Epidermal melanocyte (primary cell): ENCODE data around the gene UCP1.

Source experiments
- DNase-seq: peaks from one replicate; pipeline ENCODE4 v3.0.0; 2011; ENCODE audit warnings: low spot score; ENCODE audit not compliant: insufficient read length

Gene UCP1, protein sequence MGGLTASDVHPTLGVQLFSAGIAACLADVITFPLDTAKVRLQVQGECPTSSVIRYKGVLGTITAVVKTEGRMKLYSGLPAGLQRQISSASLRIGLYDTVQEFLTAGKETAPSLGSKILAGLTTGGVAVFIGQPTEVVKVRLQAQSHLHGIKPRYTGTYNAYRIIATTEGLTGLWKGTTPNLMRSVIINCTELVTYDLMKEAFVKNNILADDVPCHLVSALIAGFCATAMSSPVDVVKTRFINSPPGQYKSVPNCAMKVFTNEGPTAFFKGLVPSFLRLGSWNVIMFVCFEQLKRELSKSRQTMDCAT

DNA sequence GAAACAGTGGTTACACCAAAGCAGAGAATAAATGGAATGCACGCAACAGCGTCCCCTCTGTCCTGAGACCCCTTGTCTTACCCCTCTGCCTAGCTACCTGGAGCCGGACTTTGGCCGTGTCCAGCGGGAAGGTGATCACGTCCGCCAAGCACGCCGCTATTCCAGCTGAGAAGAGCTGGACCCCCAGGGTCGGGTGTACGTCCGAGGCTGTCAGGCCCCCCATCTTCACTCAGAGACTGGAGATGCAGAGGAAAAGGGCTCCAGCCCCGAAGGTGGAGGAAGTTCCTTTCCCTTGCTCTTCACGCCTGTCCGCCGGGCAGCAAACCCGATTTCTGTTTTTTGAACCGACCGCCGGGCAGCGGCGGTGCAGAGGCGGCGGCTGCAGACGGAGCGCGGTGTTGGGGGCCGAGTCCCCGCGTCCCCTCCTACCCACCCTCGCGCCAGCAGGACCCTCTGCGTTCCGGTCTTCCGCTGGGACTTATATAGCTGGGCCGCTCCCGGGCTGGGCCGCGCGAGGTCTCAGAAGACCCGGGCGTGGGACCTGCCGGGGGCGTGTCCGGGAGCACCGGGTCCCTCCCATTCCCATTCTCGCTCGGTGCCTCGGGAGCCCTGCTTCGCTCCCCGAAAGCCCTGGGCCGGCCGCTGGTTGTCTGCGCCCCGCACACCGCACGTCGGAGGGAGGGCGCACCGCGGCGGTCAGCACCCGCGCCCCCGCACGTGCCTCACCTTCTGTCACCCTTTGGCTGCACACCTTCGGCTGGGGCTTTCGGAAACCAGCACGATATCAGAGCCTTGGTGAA, at the start of gene UCP1:
Gene UCP1 (minus strand): TSS at position 455 of the 800 bp plus-strand sequence. CDS start 232 bp downstream, at position 223.
- DNase-seq: no peak

DNA sequence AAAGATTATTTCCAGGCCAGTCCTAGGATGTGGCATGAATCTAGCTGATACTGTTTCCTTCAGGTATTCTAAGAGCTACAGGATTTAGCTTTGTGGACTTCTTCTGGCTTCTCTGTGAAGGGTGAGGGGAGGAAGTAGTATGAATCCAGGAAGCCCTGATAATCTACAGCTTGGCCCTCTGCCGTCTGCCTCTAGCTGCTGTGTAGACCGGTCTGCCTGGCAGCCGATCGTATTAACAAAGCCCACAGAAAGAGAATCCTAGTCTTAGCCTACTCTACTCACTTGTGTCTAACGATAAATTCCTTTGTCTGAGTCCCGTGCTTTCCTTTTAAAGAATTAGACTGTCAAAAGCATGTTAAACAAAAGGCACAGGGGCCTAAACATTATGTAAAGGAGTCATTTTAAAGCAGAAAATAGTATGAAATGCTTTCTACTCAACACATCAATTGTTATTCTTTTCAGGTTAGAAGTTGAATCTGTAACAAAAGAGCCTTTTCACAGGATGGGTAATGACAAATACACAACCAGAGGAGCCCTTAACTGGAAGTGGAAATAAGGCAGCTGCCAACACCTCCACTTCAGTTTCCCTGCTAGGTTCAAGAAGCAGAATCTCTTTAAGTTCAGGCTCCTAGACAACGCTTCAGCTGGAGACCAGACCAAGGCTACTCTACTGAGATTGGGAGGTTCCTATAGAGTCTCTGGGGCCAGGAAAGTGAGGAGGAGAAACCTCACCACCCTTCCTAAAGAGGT, 48.9 kb upstream of the UCP1 start:
- DNase-seq: no peak

DNA sequence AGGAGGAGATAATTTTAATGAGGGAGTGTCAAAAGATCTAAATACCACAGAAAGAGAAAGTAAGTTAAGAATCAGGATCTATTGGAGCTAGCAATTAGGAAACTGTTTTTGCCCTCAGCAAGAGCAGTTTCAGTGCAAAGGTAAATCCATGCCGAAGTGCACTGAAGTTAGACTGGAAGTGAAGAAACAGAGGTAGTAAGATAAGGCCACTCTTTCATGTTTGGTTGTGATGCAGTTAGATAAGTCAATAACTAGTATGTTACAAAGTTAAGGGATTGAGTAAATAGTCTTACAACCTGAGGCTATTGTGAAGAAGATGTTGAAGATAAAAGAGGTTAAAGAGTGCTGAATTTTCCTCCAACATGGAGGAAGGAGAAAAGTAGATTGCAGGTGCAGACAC, 46.7 kb upstream of the UCP1 start:
- DNase-seq: no peak

DNA sequence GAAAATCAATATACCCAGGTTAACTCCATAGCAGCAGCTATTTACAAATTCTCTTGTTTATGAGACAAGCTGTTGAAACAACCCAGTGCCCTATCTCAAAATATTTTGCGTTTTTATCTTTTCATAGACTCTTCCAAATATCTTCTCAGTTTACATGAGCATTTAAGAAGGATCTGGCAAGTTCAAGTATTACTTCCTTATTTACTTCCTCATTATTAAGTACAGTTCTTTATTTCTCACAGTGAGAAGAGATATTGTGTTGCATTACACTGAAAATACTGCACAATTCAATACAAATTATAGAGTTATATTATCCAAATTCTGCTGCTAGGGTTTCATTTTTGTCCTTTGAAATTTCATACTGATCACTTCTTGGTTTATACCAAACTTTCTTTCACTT, 43.6 kb upstream of the UCP1 start:
- no peak for DNase-seq

DNA sequence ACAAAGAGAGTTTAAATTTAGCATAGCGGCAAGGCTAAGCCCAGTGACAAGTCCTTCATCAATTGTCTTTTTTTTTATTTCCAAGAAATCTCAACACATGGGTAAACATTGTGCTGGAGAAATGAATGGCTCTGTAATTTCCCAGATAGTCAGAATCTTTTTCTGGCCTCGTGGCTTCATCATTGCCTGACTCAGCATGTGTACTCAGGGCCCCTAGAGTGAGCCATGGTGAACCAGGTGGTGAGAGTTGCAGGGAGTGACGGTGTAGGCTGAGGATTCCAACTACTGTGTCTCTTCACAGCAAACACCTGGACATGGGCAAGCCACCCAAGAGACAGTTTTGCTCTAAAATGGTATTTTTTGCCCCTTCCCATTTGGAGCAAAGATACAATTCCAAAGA, 43.1 kb upstream of the UCP1 start:
- no peak for DNase-seq

DNA sequence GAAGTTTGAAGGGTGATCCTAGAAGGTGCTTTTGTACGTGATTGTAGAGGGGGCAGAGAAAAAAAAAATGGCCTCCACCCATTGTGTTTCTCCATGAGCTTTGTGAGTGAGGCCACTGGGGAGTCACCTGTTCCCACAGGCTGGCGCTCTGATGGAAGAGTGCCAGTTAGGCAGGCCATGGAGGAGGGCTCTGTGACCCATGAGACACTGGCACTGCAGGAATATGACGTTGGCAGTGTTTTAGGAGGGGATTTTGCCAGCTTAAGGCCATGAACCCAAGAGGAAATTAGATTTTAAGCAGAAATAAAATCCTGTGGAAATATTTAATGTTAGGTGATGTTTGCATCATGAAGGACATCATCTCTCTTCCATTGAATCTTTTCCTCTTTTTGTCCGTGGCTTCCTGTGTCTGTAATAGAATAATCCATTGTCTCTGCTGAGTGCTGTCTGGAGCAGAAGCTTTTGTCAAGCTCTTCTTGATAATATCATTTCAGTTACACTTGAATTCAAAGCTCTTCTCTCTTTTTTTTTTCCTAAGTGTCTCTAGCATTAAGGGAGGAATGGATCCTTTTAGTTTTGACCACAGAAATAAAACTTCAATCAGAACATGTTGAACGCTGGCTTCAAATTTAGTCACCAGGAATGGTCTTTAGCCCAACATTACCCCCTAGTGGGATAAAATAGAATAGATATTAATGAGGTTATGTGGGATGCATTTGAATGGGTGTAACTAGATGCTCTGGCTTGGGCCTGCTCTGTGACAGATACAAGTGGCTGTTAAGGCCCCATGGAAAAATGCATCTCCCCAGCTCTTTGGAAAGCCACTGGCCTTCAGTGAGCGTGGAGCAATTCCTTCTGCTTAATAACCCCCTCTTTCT, 41.0 kb upstream of the UCP1 start:
- DNase-seq: peak; percentile 72

DNA sequence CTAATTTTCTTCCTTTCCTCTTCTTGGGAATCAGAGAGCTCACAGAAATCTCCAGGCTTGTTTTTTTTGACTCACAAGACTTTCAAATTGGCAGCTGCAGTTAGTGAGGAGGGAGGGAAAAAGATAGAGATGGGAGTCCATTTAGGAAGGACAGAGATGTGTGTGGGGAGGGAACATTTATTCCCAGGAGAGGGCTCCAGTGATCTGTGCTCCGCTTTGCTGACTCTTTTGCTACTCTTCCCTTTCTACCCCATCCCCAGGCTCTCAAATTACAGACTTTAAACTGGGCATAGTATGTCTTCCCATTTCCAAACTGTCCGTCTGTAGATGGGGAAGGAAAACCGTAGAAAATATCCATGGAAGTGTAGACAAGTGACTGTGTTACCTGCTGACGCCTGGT, 39.1 kb upstream of the UCP1 start:
- no peak for DNase-seq

DNA sequence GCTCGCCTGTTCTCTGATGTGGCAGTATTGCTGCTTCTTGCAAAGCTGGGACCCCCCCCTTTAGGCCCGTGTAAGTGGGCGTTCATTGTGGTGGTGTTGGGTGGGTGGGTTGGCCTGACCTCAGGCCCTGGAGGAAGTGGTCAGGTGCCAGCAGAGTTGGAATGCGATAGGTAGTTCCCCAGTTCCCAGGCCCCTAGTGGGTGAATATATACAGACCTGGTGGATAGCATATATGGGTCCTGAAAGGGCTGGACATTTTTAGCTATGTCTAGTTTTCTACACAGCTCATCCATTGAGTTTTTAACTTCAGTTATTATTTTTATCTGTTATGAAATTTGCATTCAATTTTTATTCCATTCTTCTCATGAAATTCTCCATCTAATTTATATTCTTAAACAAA, 35.8 kb upstream of the UCP1 start:
- no peak for DNase-seq

DNA sequence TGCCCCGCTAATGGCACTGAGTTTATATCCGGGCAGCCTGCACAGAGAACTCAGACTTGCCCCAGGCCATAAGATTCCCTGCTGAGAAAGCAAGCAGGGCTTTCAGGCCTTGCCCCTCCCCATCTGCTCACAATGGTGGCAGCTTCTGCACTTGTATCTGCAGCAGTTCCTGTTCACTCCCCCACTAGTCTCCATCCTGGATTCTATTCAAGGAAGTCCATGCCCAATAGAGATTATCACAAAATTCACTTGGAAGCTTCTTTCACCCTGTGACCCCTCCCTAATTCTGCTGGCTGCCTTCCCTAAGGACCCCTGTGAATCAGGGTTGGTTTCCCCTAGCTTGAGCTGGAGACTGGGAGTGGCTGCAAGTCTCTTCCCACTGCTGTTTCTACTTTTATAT, 34.5 kb upstream of the UCP1 start:
- DNase-seq: no peak

DNA sequence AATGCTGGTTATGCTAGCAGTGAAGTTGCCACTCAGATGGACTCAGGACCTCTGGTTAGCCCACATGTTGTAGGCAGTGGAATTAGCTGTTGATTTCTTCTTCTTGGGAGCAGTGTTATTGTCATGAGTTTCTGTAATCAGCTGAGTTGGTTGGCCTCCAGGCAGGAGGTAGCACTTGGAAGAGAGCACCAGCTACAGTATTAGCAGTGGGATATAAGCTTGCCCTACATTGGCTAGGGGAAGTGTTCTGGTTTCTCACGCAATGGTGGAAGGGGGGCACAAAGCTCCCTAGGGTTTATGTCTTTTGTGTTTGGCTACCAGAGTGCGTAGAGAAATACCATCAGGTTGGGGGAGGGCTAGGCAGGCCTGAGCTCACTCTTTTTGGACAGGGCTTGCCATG, 34.0 kb upstream of the UCP1 start:
- no peak for DNase-seq

DNA sequence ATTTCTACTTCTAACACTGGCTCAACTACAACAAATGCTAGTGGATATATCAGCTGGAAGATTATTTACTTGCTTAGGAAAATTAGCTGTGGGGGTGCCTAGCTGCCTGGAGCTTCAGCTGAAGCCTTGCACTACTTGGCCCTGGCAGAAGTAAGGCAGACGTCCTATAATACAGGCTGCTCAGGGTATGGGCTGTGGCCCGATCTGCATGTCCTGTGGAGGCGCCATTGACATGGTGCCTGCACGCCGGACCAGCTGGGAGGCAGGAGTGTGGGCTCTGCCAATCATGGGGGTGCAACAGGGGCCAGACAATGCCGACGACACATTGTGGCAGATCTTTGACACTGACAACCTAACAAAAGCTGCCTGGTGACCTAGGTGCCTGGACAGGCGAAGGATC, 31.6 kb upstream of the UCP1 start:
- DNase-seq: no peak

DNA sequence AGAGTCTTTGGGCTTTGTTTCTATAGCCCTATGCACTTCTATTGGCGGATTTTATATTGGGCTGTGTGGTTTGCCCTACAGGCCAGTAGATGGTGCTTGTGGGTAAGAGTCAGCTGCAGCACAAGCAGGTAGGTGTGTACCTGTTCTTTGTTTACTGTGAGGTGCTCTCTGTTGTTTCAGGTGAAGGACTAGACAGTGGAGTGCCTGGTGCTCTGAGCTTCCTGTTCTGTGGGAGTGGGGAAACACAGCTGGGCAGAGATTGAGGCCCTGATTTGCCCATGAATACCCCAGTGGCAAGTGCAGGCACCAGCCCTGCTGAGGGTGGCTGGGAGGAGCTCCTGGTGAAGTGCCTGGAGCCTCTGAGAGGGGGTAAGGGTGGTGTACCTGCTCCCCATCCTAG, 26.3 kb upstream of the UCP1 start:
- DNase-seq: no peak

DNA sequence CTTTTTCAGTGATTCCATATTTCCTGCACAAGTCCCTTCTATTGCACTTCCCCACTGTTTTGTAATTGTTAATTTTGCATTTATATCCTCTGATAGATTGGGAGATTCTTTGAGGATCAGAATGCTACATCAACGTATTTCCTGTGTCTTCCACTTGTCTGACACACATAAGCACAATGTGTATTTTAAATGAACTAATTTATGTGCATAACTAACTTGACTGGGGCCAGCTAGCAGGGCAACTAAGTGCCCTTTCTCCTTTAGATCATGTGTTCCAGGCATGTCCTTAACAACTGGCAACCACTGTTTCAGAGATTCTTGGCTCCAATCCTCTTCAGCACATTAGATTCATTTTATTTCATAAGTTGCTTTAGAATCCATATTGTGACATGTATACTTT, 15.7 kb upstream of the UCP1 start:
- no peak for DNase-seq

DNA sequence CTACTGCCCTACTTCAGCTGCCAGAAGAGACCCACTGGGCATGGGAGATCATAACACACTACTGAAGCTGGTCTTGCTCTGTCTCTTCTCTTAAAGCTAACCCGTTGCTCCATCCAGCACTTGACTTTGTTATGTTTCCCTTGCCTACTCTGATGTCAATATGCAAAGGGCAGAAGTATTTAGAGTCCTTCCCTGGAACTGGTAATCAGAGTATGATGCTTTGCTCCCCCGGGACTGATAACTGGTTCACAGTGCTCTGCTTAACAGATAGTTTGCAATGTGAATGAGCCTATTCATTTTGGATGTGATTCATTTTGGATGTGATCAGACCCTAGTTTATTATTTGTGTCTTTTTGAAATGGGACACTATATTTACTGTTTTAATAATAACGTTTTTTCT, 12.3 kb upstream of the UCP1 start:
- no peak for DNase-seq

DNA sequence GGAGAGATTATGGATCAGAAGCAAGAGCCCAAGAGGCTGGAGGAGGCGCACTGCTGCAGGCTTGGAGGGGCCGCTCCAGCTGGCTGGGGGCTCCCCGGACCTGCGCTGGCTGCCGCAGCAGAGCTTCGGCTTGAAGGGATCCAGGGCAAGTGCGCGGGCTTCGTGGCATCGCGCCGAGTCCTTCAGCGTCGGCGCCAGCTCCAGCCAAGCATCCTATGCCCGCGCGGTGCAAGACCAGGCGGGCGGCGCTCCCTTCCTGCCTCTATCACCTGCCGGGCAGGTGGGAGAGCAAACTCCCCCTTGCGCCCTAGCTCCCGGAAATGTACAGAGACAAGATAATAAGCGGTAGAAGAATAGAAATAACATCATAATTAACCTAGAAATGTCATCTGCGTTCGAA, 10.5 kb upstream of the UCP1 start:
- DNase-seq: no peak

DNA sequence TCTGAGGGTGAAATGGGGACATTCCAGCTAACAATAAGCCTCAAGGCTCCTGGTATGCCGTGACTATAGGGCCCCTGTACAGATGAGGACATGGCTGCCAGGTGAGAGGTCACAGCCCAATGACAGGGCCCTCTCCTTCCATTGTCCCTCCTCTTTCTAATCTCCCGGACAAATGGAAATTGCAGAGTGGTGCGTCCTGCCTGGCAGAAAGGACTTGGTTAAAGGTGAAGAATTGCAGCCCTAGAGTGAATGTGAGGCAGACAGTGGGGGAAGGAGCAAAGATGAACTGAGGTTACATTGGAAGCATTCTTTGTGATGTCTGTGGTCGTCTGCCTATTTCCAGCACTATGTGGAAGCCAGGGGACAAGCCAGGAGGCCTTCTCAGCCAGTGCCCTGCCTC, 6.7 kb upstream of the UCP1 start:
- no peak for DNase-seq

DNA sequence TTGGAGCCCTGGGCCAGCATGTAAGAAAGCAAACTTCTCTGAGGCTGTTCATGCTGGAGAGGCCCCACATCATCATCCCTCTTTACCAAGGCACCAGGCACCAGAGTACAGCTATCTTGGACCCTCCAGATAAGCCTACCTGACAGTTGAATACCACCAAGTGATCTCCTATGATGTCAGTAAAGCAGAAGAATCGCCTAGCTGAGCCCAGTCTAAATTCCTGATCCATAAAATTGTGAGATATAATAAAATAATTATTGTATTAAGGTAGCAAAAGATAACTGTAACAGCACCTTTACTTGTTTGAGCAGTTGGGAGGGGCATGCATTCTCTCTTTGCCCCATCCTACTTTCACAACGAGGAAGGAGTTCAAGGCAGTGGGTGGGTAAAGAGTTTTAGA, 2.9 kb upstream of the UCP1 start:
- DNase-seq: no peak

DNA sequence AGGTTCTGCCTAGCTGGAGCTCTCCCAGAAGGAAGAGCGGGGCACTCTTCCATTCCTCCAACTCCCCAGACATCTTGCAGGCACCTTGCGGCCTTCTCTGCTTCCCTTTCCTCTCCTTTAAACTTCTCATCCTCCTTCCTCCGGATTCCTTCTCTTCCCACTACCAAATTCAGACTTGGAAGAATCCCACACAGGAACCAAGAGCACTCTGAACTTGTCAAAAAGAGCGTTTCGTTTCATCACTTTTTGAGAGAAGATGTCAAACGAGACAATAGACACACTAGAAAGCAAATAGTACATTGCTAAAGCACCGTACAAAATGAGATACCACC, 512 bp upstream of the UCP1 start:
- no peak for DNase-seq

DNA sequence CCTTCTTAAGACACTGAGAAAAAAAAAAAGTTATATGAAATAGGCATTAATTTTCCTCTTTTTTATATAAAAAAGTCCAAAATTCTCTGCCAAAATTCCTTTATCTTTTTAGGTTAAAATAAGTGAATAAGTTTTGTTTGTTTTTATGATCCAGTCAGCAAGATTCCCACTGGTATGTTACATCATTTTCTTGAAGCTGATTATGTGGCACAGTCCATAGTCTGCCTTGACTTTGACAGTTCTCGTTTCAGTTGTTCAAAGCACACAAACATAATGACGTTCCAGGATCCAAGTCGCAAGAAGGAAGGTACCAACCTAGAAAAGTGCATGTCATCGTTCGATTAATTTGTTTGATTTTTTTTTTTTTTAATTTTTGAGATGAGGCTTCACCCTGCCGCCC, 9.1 kb downstream of the UCP1 start:
- no peak for DNase-seq

DNA sequence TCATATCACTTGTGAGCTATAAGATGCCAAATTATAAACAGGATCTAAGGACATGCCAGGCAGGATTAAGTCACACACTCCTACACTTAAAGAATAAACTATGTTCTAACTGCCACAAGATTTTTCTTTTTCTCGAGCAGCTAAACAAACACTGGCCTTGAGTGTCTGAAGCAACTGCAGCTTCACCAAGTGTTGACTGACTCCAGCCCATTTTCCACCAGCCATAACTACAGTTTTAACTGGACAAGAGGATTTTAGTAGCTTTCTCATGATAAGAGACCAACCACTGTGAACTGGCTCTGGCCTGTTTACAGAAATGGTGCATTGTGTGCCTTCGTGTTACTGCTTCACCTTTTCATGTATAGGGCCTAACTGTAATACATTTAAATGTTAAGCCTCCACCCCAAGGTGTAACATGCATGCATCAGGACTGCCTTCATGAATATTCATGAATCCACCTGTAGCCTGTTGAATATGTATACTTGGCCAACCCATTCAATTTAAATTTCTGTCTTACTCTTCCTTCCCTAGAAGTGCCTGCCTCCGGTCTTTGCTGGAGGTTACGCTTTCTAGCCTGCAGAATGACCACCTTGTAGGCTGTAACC, 10.8 kb downstream of the UCP1 start:
- DNase-seq: no peak
